ENCODE results near the gene DOP1B.

DNA sequence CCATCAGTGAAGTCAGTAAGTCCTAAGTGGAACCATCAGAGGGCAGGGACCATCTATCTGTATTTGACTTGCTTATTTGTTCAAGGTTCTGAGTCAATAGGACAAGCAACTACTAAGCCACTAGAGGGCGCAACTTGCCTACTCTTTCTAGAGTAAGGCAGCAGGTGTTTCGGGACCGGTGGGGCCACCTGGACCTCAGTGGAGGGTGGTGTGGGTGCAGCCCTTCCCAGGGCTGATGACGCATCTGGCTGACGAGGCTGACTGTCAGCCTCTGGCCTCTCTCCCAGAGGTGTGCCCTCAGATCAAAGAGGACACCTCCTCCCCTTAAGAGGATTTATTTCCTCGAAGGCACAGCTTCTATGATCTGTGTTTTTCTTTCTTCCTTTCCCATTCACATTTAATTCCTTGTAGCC is 15.1 kb upstream of the DOP1B start:
- TF ChIP-seq CTCF (conservative IDR thresholded peaks at IDR 0.05 in 1 of 2, IDR thresholded peaks at IDR 0.05 in 1 of 2; ENCODE audit: extremely low read depth in 1 of 2, insufficient read depth in 1 of 2, low read depth in 1 of 2, low read length in 2 of 2) (peak; percentile 73 to 83), EZH2 (IDR thresholded peaks at IDR 0.05; ENCODE audit: borderline replicate concordance, low read length) (no peak)

Measured in mammary epithelial cell (primary cell).